ENCODE results near the gene MED13L.
"Not testable (repeated sequence)": the region's sequence is repeated elsewhere in the genome, so short reads cannot be mapped to it uniquely, and the experiment has no call there.

The MED13L gene

GRCh38 chr12:116040402-116040801, 237.1 kb downstream of the MED13L start:
- no peak for DNase-seq

GRCh38 chr12:116039081-116039480, 238.4 kb downstream of the MED13L start:
- no peak for DNase-seq

GRCh38 chr12:116037941-116038837, 239.3 kb downstream of the MED13L start:
- DNase-seq: no peak

GRCh38 chr12:116033765-116034164, 243.7 kb downstream of the MED13L start:
- DNase-seq: no peak

GRCh38 chr12:116031624-116032023, 245.9 kb downstream of the MED13L start:
- DNase-seq: not testable (repeated sequence)

GRCh38 chr12:116028619-116029018, 248.9 kb downstream of the MED13L start:
- DNase-seq: no peak

GRCh38 chr12:116027551-116027821, 250.0 kb downstream of the MED13L start:
- no peak for DNase-seq

- DNase-seq: no peak
Observed at GRCh38 chr12:116026768-116027550, 250.5 kb downstream of the MED13L start.

- no peak for DNase-seq
Observed at GRCh38 chr12:116026346-116026745, 251.1 kb downstream of the MED13L start.

GRCh38 chr12:116024769-116025168, 252.7 kb downstream of the MED13L start:
- no peak for DNase-seq

- no peak for DNase-seq
Observed at GRCh38 chr12:116019415-116019814, 258.1 kb downstream of the MED13L start.

GRCh38 chr12:116018282-116018681, 259.2 kb downstream of the MED13L start:
- no peak for DNase-seq

GRCh38 chr12:116015525-116015924, 262.0 kb downstream of the MED13L start:
- no peak for DNase-seq

- no peak for DNase-seq
Observed at GRCh38 chr12:116012757-116013156, 264.7 kb downstream of the MED13L start.

GRCh38 chr12:116011217-116011616, 266.3 kb downstream of the MED13L start:
- DNase-seq: no peak

- DNase-seq: no peak
Observed at GRCh38 chr12:116010467-116010866, 267.0 kb downstream of the MED13L start.

GRCh38 chr12:116009805-116010204, 267.7 kb downstream of the MED13L start:
- DNase-seq: no peak

- DNase-seq: no peak
Observed at GRCh38 chr12:116006141-116006540, 271.4 kb downstream of the MED13L start.

GRCh38 chr12:116002890-116003536, 274.5 kb downstream of the MED13L start:
- DNase-seq: no peak

GRCh38 chr12:116000252-116000651, 277.2 kb downstream of the MED13L start:
- DNase-seq: no peak

- DNase-seq: no peak
Observed at GRCh38 chr12:115999582-115999981, 277.9 kb downstream of the MED13L start.

- DNase-seq: no peak
Observed at GRCh38 chr12:115998794-115999478, 278.6 kb downstream of the MED13L start.

GRCh38 chr12:115998119-115998633, 279.3 kb downstream of the MED13L start:
- DNase-seq: no peak
